Astrocyte of the cerebellum (primary cell): ENCODE measurements around the gene FUCA1.

Experiments
- DNase-seq: peaks from one replicate; pipeline ENCODE4 v3.0.0-alpha.2; 2011; ENCODE audit warnings: low read depth
- H3K4me3 ChIP-seq: 2 replicates; pipeline ENCODE4 v1.5.1; 2011; ENCODE audit warnings: mild to moderate bottlenecking, low read depth, low read length, moderate library complexity
- CTCF ChIP-seq: IDR thresholded peaks from 2 replicates; pipeline ENCODE4 v1.5.1; 2012; ENCODE audit warnings: low read length, low read depth, moderate library complexity, mild to moderate bottlenecking; ENCODE audit errors: missing control alignments
- in situ Hi-C: cut with HindIII; loops from 2 replicates; pipeline ENCODE4 v1.10.0; 2017; ENCODE audit warnings: low sequenced_read_pairs

The FUCA1 gene

DNA sequence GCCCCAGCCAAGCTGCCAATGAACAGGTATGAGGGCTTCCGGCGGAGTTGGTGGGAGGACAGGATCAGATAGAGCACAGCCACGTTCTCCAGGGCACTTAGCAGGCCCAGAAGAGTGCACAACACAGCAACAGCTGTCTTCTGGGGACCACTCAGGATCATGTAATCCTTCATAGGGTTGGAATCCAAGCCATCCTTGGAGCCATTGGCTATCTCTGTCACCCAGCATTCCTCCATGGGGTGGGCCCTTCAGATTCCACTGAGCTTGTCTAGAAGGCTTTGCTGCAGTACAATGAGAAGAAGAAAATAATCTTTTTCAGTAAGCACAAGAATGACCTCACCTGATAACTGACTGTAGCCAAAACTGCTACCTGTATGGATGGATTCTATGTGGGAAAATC is 7.3 kb upstream of the FUCA1 start:
- in situ Hi-C loops: no loop called here
- no peak for TF ChIP-seq CTCF
- no peak for DNase-seq

GRCh38 chr1:23872421-23872820 is 4.3 kb upstream of the FUCA1 start:
- H3K4me3 ChIP-seq: no peak overlapping the region
- no peak for DNase-seq
- in situ Hi-C loops: no loop called here
- no peak for TF ChIP-seq CTCF

More for the DNA sequence above, 7.3 kb upstream of the FUCA1 start:
- no peak overlapping the region for H3K4me3 ChIP-seq

- DNase-seq: no peak
- in situ Hi-C loops: no loop called here
- H3K4me3 ChIP-seq: no peak overlapping the region
- no peak for TF ChIP-seq CTCF
These were observed 961 bp upstream of the FUCA1 start for GRCh38 chr1:23869051-23869450.

- H3K4me3 ChIP-seq: peak overlapping the region; percentile 63
- no peak for DNase-seq
- in situ Hi-C loops: no loop called here
- no peak for TF ChIP-seq CTCF
These were observed 497 bp upstream of the FUCA1 start for GRCh38 chr1:23868557-23869016.

- no peak for DNase-seq
- TF ChIP-seq CTCF: no peak
- in situ Hi-C loops: no loop called here
- H3K4me3 ChIP-seq: peak overlapping the region; percentile 63
These were observed 572 bp downstream of the FUCA1 start for GRCh38 chr1:23867542-23867894.

DNA sequence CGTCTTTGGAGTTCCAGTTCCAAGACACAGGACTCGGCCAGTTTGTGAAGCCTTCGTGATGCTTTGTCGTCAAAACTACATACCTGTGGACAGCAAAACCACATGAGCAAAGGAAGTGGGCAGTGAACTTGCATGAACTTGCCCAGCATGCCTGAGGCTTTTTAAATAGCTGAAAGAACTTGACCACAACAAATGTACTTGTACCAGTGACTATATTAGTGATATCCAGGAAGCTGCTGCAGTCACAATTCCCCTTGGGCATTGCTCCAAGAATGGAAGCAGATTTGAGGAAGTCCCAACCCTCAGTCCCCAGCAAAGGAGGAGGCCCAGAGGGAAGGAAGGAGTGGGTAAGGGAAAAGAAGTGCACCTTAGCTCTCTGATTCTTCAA is 2.6 kb downstream of the FUCA1 start:
- peak; percentile 87 for DNase-seq
- in situ Hi-C loops: no loop called here

More for the DNA sequence above, 2.6 kb downstream of the FUCA1 start:
- H3K4me3 ChIP-seq: no peak overlapping the region
- TF ChIP-seq CTCF: no peak
